Omental fat pad (tissue), 4 donors: Measurements from ENCODE around the gene CHIT1. TPM values are rescaled to one million over a fixed set of nuclear protein-coding genes. Genes with fewer than 3 reads are reported as not detected.

ENCODE experiments used
- ATAC-seq: fragments of 150-250 bp; one replicate; pipeline ENCODE4 v1.9.1; 2016; ENCODE audit warnings: mild to moderate bottlenecking, moderate library complexity; ENCODE audit not compliant: low FRiP score
- DNase-seq: peaks from one replicate; pipeline ENCODE4 v3.0.0-alpha.2; 2019; ENCODE audit warnings: low spot score
- CTCF ChIP-seq, 3 donors: fragments of 450-650 bp; IDR thresholded peaks; one replicate each; pipeline ENCODE4 v1.5.1; 2016 to 2017; ENCODE audit warnings: antibody characterized with exemption in 3 of 3, mild to moderate bottlenecking in 3 of 3, moderate library complexity in 2 of 3
- total RNA-seq, 4 donors: library from RNA; depleted of rRNA; stranded (reverse); fragments of >200 nt; gene quantifications; one replicate each; pipeline ENCODE4 v1.1.0, GENCODE V29; 2016

The CHIT1 gene
- total RNA-seq, 4 donors from 2014 or later: 0.19 to 17.7 (median 2.3) TPM

- ATAC-seq: peak; percentile 82
- no peak for TF ChIP-seq CTCF (IDR thresholded peaks at IDR 0.05)
- no peak for DNase-seq
Observed at GRCh38 chr1:203199816-203200571, 29.5 kb downstream of the CHIT1 start.

- no peak for DNase-seq
- ATAC-seq: no peak
- no peak for TF ChIP-seq CTCF (IDR thresholded peaks at IDR 0.05)
Observed at GRCh38 chr1:203199481-203199815, 30.0 kb downstream of the CHIT1 start.

- TF ChIP-seq CTCF (IDR thresholded peaks at IDR 0.05): no peak
- DNase-seq (peak; percentile 18), ATAC-seq (no peak)
Observed at GRCh38 chr1:203199002-203199401, 30.5 kb downstream of the CHIT1 start.

GRCh38 chr1:203197625-203198024 lies 31.8 kb downstream of the CHIT1 start:
- TF ChIP-seq CTCF (IDR thresholded peaks at IDR 0.05): no peak
- ATAC-seq (peak; percentile 22), DNase-seq (peak; percentile 22)

- no peak for ATAC-seq
- DNase-seq: peak; percentile 14
- no peak for TF ChIP-seq CTCF (IDR thresholded peaks at IDR 0.05)
Observed at GRCh38 chr1:203196371-203196770, 33.1 kb downstream of the CHIT1 start.

GRCh38 chr1:203190949-203191348 lies 38.5 kb downstream of the CHIT1 start:
- no peak for ATAC-seq
- no peak for DNase-seq
- no peak for TF ChIP-seq CTCF (IDR thresholded peaks at IDR 0.05)

GRCh38 chr1:203189951-203190352 lies 39.5 kb downstream of the CHIT1 start:
- ATAC-seq (no peak), DNase-seq (no peak)
- TF ChIP-seq CTCF (IDR thresholded peaks at IDR 0.05): no peak
